Stimulated activated CD8-positive, alpha-beta memory T cell treated with anti-CD3 and anti-CD28 coated beads, Interleukin-4, amount 100 ng/mL, for 1 hour (primary cell): ENCODE measurements around the gene LCLAT1.
"Not testable (repeated sequence)": the region's sequence is repeated elsewhere in the genome, so short reads cannot be mapped to it uniquely, and the experiment has no call there.

ENCODE experiments used
- DNase-seq, 2 donors: peaks; one replicate each; pipeline ENCODE4 v3.0.0-alpha.2; 2020; ENCODE audit warnings: low read depth in 2 of 2, low spot score in 1 of 2

The LCLAT1 gene

GRCh38 chr2:30513649-30514048 lies 66.6 kb downstream of the LCLAT1 start:
- DNase-seq = not testable (repeated sequence)

GRCh38 chr2:30514134-30514847 lies 67.2 kb downstream of the LCLAT1 start:
- no peak for DNase-seq

- no peak for DNase-seq
Observed at GRCh38 chr2:30514848-30515435, 67.9 kb downstream of the LCLAT1 start.

GRCh38 chr2:30516166-30516565 lies 69.1 kb downstream of the LCLAT1 start:
- DNase-seq = no peak

- DNase-seq = no peak
Observed at GRCh38 chr2:30519796-30520195, 72.8 kb downstream of the LCLAT1 start.

DNA sequence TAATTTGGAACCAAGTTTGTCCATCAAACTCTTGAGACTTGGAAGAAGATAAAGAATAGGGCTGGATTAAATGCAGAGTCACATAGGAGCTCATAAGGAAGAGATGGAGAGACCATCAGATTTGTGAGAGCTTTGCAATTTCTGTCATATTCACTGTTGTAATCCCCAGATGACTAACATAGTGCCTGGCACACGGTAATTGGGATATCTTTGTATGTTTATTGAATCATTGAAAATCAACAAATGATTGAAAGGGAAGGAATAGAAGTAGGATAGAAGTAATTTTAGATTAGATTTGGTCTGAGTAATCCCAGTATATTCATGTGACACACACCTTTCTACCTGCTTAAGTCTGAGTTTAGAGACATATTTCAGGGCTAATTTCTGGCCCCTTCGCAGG lies 75.4 kb downstream of the LCLAT1 start:
- no peak for DNase-seq

DNA sequence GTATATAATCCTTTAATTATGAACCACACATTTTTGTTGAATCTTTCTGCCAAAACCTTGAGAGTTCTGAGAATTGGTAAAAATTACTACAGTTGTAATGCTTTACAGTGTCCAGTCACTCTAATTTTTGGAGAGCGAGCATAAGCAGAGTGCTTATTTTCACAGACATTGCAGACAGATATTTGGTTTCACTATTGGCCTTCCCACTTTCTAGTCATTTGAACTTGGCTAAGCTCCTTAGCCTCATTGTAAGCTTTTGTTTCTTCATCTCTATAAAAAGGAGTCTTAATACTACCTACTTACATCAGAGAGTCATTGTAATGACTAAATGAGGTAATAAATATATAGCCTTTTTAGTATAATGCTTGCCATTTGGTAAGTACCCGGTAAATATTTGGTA lies 80.4 kb downstream of the LCLAT1 start:
- no peak for DNase-seq

DNA sequence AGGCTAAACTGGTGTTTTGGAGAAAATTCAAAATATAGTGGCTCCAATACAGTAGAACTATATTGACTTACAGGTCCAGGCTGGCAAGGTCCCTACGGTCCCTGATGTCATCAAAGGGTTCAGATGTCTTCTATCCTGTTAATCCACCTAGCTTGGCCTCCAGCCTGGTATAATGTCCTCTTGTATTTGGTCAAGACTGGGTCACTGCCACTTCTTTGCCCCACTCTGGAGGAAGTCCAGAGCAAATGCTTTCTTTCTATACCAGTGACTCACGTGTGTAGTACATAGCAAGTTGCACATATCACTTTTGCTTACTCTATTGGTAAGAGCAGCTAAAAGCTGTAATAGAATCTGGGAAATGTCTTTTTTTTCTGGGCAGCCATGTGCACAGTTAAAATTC lies 80.8 kb downstream of the LCLAT1 start:
- no peak for DNase-seq

GRCh38 chr2:30530346-30530745 lies 83.3 kb downstream of the LCLAT1 start:
- no peak for DNase-seq

GRCh38 chr2:30541680-30542079 lies 94.6 kb downstream of the LCLAT1 start:
- no peak for DNase-seq

DNA sequence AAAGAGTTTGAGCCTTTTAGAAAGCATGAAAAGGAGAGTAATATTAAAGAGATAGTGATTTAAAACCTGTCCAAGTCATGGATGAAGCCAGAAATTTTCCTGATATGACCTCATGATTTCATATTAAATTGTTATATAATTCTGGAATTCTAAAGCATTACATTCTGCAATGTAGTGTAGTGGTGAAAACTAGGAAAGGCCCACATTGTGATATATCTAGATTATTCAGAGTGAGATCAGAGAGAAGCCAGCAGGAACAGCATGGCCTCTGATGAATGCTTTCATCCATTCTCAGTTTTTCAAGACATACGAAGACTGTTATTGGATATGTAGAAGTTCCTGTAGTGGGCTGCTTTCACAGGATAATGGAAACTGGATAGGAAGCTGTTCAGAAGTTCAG lies 98.8 kb downstream of the LCLAT1 start:
- DNase-seq = no peak

- DNase-seq = no peak
Observed at GRCh38 chr2:30548386-30548785, 101.3 kb downstream of the LCLAT1 start.

DNA sequence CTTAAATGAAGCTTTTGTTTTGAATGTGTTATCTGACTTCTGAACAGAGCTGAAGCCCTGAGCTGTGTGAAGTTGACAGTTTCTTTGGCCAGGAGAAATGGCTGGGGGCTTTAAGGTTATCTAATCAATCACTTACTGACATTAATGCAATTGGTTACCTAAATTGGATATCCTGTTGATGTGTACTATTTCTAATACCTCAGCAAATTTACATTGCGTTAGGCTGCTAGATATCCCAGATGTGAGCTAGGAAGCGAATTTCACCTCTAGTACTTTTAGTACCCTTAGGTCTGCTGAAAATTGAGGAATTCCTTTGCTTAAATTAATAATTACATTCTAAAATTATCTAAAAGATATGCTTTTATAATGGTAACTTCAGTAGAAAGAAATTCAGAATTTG lies 102.0 kb downstream of the LCLAT1 start:
- no peak for DNase-seq

- no peak for DNase-seq
Observed at GRCh38 chr2:30559544-30560275, 112.7 kb downstream of the LCLAT1 start.

DNA sequence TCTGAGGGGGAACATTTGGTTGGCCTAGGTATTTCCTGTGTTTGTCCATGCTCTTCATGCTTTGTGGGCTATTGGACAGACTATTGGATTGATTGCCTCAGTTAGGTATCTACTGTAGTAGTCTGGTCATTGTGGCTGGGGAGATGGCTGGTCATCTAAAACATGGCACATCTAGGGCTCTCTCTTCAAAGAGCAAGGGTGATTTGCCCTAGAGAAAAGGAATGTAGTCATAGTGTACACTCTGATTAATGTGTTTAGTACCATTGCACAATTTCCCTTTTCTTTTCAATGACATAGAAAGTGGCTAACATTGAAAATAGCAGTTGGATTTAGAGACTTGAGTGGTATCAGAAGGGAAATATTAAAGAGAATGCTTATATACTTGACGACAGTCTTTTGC lies 114.3 kb downstream of the LCLAT1 start:
- no peak for DNase-seq

- DNase-seq = no peak
Observed at GRCh38 chr2:30565851-30566358, 118.9 kb downstream of the LCLAT1 start.

- no peak for DNase-seq
Observed at GRCh38 chr2:30566631-30567030, 119.6 kb downstream of the LCLAT1 start.

GRCh38 chr2:30567317-30567716 lies 120.3 kb downstream of the LCLAT1 start:
- DNase-seq = no peak

DNA sequence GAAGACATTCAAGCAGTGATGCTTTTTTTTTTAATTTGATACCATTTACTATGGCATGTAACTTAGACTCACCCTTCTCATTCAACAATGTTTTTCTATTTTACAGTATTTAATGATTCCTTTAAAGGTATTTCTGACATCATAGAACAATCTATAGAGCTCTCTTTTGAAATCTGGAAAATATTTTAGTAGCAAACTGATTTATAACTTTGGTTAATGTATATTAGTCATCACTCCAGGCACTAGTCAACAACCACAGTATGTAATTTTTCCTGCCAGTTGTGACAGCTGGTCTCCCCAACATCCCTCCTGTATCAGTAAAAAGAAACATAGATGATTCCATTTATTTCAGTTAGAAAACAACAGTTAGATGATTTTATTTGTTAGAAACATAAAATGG lies 122.9 kb downstream of the LCLAT1 start:
- DNase-seq = no peak

DNA sequence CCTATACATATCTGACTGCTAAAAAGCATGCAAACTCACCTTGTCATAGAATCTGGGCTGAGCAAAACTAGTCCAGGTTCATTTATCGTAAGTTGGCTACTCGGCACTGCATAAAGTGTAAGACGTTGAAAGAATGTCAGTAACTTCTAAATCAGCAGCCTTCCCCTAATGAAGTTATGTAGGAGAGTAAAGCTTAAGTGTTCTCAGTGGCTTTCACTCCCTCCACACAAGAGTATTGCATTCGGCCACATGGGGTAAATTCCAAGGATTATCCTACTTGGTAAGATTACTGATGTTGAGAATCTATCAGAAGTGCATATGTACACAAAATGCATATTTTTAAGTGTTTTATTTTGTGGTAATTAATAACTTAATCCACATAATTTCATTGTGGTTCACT lies 130.1 kb downstream of the LCLAT1 start:
- no peak for DNase-seq

DNA sequence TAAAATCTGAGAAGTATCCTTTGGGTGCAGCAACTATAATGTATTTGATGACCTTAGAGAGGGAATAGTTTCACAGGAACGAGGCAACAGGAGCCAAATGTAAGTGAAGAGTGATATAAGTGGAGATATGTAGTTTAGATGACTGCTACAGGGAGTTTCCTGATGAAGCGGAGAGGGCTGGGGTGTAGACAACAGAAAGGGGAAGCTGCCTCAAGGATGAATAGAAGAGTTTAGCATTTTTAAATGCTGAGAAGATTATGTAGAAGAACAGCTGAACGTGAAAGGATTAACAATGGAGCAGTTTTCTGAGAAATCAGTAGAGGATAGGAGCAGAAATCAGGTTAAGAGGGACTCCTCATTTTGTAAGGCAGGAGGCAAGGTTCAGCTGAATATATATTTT lies 133.3 kb downstream of the LCLAT1 start:
- DNase-seq = no peak

GRCh38 chr2:30582521-30582920 lies 135.5 kb downstream of the LCLAT1 start:
- DNase-seq = no peak
